Activated T-helper 9 cell treated with anti-CD3 and anti-CD28 coated beads, Interleukin-2, amount 50 U/mL, for 16 hours (primary cell): ENCODE data around the gene HERC3.
"Not testable (repeated sequence)": the region's sequence is repeated elsewhere in the genome, so short reads cannot be mapped to it uniquely, and the experiment has no call there.

Experiments used
- DNase-seq: peaks from one replicate; pipeline ENCODE4 v3.0.0-alpha.2; 2020; ENCODE audit warnings: low read depth

HERC3 gene

DNA sequence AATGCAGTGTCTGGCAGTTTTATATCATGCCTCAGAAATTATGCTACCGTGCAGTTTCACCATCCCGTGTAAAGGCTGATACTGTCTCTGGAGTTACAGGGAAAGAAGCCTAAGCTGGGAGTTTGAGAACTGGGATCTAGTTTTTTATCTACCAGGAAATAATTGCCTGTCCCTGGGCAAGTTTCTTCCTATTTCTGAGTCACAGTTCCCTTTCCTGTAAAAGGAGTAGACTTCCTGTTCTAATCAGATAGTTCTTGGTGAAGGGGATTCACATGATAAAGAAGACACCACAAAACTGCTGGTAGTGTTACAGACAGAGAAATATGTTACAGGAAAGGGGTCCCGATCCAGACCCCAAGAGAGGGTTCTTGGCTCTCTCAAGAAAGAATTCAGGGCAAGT is 17.1 kb downstream of the HERC3 start:
- DNase-seq, result no peak

DNA sequence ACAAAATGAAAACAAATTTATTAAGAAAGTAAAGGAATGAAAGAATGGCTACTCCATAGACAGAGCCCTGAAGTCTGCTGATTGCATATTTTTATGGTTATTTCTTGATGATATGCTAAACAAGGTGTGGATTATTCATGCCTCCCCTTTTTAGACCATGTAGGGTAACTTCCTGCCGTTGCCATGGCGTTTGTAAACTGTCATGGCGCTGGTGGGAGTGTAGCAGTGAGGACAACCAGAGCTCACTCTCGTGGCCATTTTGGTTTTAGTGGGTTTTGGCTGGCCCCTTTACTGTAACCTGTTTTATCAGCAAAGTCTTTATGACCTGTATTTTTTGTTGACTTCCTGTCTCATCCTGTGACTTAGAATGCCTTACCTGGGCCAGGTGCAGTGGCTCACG is 17.5 kb downstream of the HERC3 start:
- not testable (repeated sequence) for DNase-seq

GRCh38 chr4:88610771-88611170 is 18.5 kb downstream of the HERC3 start:
- no peak for DNase-seq

DNA sequence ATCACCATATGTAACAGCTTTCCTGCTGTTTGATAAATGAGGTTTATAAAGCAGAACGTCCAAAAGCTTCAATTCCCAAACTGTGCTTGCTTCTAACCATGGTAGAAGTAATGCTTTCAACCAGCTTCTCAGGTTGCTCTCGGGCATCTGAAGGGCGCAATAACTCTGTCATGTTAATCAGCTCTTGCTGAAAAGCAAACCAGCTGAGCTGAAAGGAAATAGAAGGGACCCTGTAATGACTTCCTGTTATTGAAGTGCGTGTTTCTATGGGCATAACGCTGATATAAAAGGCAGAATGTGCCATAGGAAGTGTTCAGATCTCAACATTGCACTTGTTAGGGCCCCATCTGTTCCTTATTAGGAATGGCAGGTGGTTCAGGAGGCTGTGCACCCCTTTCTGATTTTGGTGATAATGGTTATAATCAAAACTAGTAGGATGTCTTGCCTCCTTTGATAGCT is 21.2 kb downstream of the HERC3 start:
- no peak for DNase-seq

DNA sequence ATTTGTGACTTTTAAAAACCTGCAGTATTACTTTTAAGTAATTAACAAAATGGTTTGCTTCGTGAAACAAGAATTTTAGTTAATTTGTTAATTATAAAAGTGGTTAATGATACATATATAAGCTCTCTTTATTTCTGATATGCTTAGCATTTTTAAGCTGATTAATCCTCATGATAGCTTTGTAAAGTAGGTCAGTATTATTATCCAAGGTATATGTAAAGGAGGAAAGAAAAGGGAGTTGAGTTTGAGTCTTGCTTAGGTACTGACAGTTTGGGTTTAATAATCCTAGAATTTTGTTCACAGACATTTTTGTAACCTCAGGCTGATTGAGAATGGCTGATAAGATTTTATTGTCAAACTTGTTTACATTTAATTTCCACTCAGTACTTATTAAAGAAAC is 21.8 kb downstream of the HERC3 start:
- no peak for DNase-seq

- DNase-seq, result no peak
Measured at GRCh38 chr4:88616275-88617150, 24.2 kb downstream of the HERC3 start.

DNA sequence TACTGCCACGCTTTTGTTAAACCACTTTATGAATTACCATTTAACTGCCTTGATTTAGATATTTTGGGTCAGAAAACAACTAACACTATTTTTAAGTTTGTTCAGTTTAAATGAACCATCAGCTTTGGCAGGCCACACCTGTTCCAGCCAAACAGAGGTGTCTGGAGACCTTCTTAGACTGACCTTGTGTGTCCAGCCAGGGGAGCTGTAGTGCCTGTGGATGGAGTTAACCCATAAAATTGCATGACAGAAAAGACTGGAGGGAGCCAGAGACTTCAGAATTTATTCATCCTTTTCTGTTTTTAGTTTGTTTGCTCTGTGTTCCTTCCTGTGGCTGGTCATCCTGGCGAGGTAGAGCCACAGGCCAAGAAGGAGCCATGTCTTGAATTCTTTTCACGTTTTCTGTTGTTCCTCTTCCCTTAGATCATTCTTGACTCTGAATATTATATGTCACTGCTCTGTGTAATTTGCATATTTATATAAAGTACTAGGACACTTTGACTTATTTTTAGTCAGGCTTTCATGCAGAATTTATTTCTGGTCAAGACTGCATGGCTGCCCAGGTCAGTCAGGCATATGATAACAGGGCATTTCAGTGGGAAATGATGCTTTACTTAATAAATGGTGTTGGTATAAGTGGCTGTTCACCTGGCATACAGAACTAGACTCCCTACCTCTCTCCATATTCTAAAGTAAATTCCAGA is 26.7 kb downstream of the HERC3 start:
- no peak for DNase-seq

DNA sequence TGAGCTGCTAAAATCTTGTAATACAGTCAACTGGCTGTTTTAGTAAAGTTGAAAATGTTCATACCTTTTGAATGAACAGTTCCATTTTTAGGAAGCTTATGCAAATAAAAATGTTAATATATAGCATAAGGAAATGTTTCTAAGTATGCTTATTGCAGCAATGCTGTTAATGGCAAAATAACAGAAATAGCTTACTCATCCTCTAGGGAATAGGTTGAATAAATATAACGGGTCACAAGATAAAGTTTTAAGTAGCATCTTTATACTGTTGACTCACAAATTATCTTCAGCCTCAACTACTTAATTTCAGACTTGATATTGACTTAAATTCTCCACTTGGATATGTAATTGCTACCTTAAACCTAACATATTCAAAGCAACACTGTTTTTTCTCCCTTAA is 27.7 kb downstream of the HERC3 start:
- DNase-seq, result no peak

DNA sequence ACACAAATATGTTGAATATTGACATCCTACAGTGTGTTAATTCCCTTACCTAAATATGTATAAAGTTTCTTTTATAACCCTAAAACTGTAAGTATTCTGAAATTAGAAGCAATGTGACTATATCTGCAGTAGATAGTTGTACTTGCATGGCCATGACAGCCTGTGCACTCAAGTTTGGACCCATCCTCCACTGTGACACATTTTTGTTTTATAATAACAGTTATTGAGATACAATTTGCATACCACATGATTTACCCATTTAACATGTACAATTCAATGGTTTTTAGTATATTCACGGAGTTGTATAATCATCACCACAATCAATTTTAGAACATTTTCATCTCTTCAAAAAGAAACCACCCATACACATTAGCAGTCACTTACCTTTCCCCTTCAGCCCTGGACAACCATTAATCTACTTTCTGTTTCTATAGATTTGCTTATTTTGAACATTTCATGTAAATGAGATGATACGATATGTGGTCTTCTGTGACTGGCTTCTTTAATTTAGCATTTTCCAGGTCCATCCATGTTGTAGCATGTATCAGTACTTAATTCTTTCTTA is 29.6 kb downstream of the HERC3 start:
- DNase-seq, result no peak

GRCh38 chr4:88623097-88623496 is 30.8 kb downstream of the HERC3 start:
- DNase-seq, result no peak

GRCh38 chr4:88628746-88629145 is 36.5 kb downstream of the HERC3 start:
- DNase-seq, result no peak

DNA sequence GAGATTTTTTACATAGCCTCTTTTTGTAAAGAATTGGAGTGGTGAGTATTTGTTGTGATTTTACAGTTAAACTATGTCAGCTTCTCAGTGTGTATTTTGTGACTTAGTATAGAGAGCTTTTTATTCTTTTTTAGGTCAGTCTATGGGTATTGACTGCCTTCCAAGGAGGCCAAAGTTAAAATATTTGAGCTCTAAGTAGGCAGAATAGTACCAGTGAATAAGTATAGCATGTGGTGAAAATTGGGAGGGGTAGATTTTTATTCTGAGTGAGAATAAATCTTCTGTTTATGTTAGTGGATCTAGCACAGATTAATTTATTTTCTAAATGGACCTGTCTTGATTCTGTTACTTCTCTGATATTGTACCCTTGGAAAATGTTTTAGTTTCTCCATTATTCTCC is 37.5 kb downstream of the HERC3 start:
- DNase-seq, result no peak

DNA sequence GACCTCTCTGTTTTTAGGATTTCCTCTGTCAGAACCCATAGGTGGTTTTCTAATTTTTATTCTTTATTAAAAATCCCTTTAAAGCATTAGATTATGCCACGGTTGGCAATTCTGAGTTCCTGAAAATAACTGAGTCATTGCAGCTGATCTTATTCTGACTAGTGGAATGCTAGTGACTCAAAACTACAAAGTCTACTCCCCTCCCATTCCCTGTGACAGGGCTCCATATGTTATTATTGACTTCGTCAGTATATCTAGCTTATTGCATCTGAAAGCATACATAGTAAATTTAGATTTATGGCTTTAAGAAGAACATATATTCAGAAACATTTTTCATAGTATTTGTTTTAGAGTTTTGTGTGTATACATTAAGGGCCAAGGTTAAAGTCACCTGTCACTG is 38.5 kb downstream of the HERC3 start:
- no peak for DNase-seq

GRCh38 chr4:88643932-88644331 is 51.7 kb downstream of the HERC3 start:
- DNase-seq, result no peak

DNA sequence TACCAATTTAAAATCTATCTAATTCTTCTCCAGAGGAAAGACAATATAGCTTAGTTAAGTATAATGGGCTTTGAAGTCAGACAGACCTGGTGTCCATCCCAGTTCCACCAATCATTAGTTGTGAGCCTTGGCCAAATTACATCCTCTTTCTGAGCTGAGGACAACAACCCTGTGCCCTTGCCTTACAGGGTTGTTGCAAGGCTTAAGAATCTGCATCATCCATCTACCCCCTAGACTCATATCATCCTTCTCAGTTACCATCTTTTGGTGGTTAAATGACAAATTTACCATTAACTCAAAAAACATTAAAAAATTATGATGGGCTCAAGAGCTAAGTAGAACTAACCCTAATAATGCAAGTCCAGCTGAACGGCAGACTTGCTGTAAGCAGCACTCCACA is 53.7 kb downstream of the HERC3 start:
- no peak for DNase-seq

DNA sequence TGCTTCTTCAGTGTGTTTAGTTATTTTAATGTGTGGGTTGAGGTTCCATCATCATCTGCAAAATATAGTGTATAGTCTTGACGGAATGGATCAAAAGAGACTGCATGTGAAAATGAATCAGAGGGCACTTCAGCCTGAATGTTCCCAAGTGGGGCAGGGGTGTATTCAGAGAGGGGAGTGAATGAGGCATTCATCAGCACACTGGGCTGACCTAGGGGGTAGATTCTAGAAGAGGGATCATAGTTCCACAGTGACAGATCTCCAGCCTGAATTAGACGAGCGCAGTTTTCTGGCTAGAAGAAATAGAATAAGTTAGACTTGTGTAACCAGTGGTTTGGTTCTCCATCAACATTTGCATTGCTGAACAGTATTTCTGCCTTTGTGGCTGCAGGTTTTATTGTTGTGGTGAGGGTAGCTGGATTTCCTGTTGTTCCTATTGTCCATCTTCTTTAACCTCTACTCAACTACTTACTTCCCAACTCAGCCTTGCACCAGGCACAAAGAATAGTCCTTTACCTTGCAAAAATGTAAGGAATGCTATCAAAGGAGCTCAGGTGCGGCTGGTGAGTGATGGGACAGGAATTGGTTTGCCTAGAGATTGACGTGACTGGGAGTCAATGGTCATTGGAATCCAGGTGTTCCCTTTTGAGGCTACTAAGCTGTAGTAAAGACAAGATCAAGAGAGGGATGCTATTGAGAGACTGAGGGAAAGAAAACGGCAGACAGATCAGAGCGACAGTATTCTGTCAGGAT is 54.4 kb downstream of the HERC3 start:
- no peak for DNase-seq

GRCh38 chr4:88649716-88650115 is 57.4 kb downstream of the HERC3 start:
- DNase-seq, result no peak

DNA sequence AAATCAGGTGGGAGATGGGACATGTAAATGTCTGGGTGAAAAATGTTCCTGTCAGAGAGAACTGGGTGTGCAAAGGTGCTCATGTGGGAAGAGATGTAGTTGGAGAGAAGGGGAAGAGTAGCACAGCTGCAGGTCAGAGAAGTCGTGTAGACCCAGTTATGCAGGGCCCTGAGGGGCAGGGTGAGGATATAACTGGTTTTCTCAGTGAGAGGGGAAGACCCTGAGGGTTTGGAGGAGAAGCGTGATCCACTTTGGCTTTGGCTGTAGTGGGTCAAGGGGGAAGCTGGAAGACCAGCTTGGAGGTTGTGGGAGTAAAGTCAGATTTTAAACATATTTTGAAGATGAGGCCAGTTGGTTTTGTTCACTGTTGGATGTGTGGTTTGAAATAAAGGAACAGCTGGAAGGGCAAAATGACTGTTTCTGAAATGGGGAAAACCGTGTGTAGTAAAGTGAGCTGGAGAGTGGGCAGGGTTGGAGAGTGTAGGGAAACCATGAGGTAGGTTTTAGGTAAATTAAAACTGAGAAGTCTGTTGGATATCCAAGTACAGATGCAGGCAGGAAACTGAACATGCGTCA is 61.2 kb downstream of the HERC3 start:
- no peak for DNase-seq

GRCh38 chr4:88655226-88655625 is 62.9 kb downstream of the HERC3 start:
- no peak for DNase-seq

- DNase-seq, result peak; percentile 4
Measured at GRCh38 chr4:88659055-88659889, 67.0 kb downstream of the HERC3 start.

- no peak for DNase-seq
Measured at GRCh38 chr4:88659890-88660208, 67.6 kb downstream of the HERC3 start.
